HG03025 (cell line): ENCODE measurements around the gene MRGPRG.
"Not testable (repeated sequence)": the region's sequence is repeated elsewhere in the genome, so short reads cannot be mapped to it uniquely, and the experiment has no call there.

ENCODE experiments used
- ATAC-seq: cut with Tn5 transposase; IDR thresholded peaks from one replicate; pipeline ENCODE4 v1.9.1; 2021; ENCODE audit warnings: mild to moderate bottlenecking, moderate library complexity; ENCODE audit not compliant: unreplicated experiment, low FRiP score

The MRGPRG gene

GRCh38 chr11:3177931-3178330 is 40.7 kb downstream of the MRGPRG start:
- ATAC-seq: no peak

GRCh38 chr11:3176487-3176886 is 42.1 kb downstream of the MRGPRG start:
- no peak for ATAC-seq

- ATAC-seq: no peak
These were observed 43.4 kb downstream of the MRGPRG start for GRCh38 chr11:3175194-3175593.

- no peak for ATAC-seq
These were observed 44.2 kb downstream of the MRGPRG start for GRCh38 chr11:3174387-3174786.

- no peak for ATAC-seq
These were observed 44.8 kb downstream of the MRGPRG start for GRCh38 chr11:3173795-3174194.

GRCh38 chr11:3171931-3172560 is 46.6 kb downstream of the MRGPRG start:
- ATAC-seq: no peak

- ATAC-seq: no peak
These were observed 47.6 kb downstream of the MRGPRG start for GRCh38 chr11:3170756-3171650.

- no peak for ATAC-seq
These were observed 48.4 kb downstream of the MRGPRG start for GRCh38 chr11:3170044-3170755.

- ATAC-seq: no peak
These were observed 49.2 kb downstream of the MRGPRG start for GRCh38 chr11:3169255-3170043.

GRCh38 chr11:3168742-3169254 is 49.8 kb downstream of the MRGPRG start:
- not testable (repeated sequence) for ATAC-seq
